Measurements from ENCODE around the gene SLC38A1.

The SLC38A1 gene

GRCh38 chr12:46160101-46160980, 108.5 kb downstream of the SLC38A1 start:
- ATAC-seq = no peak
- Mint-ChIP-seq H3K27ac (no peak overlapping the region), H3K9me3 (peaks cover 12 to 15% of the 10 kb centered on the region in 2 donors), H3K4me1 (peaks cover 18% of the 10 kb centered on the region), H3K27me3 (no peaks in the 10 kb centered on the region), H3K4me3 (no peak overlapping the region)
- no peak for DNase-seq

GRCh38 chr12:46159309-46159901, 109.4 kb downstream of the SLC38A1 start:
- H3K27me3 Mint-ChIP-seq = no peaks in the 10 kb centered on the region
- peaks cover 18% of the 10 kb centered on the region for H3K4me1 Mint-ChIP-seq
- H3K9me3 Mint-ChIP-seq = peaks cover 12 to 15% of the 10 kb centered on the region in 2 donors
- H3K27ac Mint-ChIP-seq = no peak overlapping the region
- DNase-seq (no peak), ATAC-seq (no peak)
- no peak overlapping the region for H3K4me3 Mint-ChIP-seq

GRCh38 chr12:46158501-46158900, 110.3 kb downstream of the SLC38A1 start:
- no peak for ATAC-seq
- DNase-seq = no peak
- H3K27me3 Mint-ChIP-seq = no peaks in the 10 kb centered on the region
- H3K27ac Mint-ChIP-seq = no peak overlapping the region
- H3K4me1 Mint-ChIP-seq = peaks cover 18% of the 10 kb centered on the region
- H3K4me3 Mint-ChIP-seq = no peak overlapping the region
- peaks cover 12 to 15% of the 10 kb centered on the region in 2 donors for H3K9me3 Mint-ChIP-seq

GRCh38 chr12:46154221-46154985, 114.4 kb downstream of the SLC38A1 start:
- peaks cover 23% of the 10 kb centered on the region for H3K4me1 Mint-ChIP-seq
- ATAC-seq (no peak), DNase-seq (no peak)

GRCh38 chr12:46153268-46153872, 115.5 kb downstream of the SLC38A1 start:
- no peak overlapping the region for H3K27ac Mint-ChIP-seq
- ATAC-seq = no peak
- no peak for DNase-seq

More at GRCh38 chr12:46154221-46154985, 114.4 kb downstream of the SLC38A1 start:
- H3K27me3 Mint-ChIP-seq = no peaks in the 10 kb centered on the region
- peaks cover 12 to 15% of the 10 kb centered on the region in 2 donors for H3K9me3 Mint-ChIP-seq
- H3K4me3 Mint-ChIP-seq = no peak overlapping the region
- no peak overlapping the region for H3K27ac Mint-ChIP-seq

GRCh38 chr12:46152456-46152855, 116.4 kb downstream of the SLC38A1 start:
- H3K9me3 Mint-ChIP-seq = peaks cover 12 to 15% of the 10 kb centered on the region in 2 donors
- no peak for ATAC-seq
- no peak overlapping the region for H3K27ac Mint-ChIP-seq
- H3K27me3 Mint-ChIP-seq = peaks cover 13% of the 10 kb centered on the region
- no peak for DNase-seq
- no peak overlapping the region for H3K4me3 Mint-ChIP-seq
- peaks cover 11% of the 10 kb centered on the region for H3K4me1 Mint-ChIP-seq

More at GRCh38 chr12:46153268-46153872, 115.5 kb downstream of the SLC38A1 start:
- Mint-ChIP-seq H3K27me3 (peaks cover 5% of the 10 kb centered on the region), H3K4me1 (peaks cover 19% of the 10 kb centered on the region), H3K9me3 (peaks cover 12 to 15% of the 10 kb centered on the region in 2 donors), H3K4me3 (no peak overlapping the region)

GRCh38 chr12:46150735-46151134, 118.1 kb downstream of the SLC38A1 start:
- DNase-seq (no peak), ATAC-seq (no peak)
- Mint-ChIP-seq H3K4me3 (no peak overlapping the region), H3K4me1 (peaks cover 5% of the 10 kb centered on the region), H3K27ac (peak overlapping the region in 1 of 2 donors; percentile 34), H3K9me3 (peaks cover 0 to under 1% of the 10 kb centered on the region in 2 donors), H3K27me3 (peaks cover 17% of the 10 kb centered on the region)

GRCh38 chr12:46149905-46150304, 118.9 kb downstream of the SLC38A1 start:
- ATAC-seq = no peak
- no peak for DNase-seq
- no peaks in the 10 kb centered on the region for H3K9me3 Mint-ChIP-seq
- H3K27me3 Mint-ChIP-seq = peaks cover 17% of the 10 kb centered on the region
- H3K27ac Mint-ChIP-seq = no peak overlapping the region
- H3K4me3 Mint-ChIP-seq = no peak overlapping the region
- H3K4me1 Mint-ChIP-seq = peaks cover 5% of the 10 kb centered on the region

GRCh38 chr12:46149079-46149464, 119.8 kb downstream of the SLC38A1 start:
- no peak overlapping the region for H3K4me3 Mint-ChIP-seq
- peaks cover 17% of the 10 kb centered on the region for H3K27me3 Mint-ChIP-seq
- peaks cover 5% of the 10 kb centered on the region for H3K4me1 Mint-ChIP-seq
- no peak overlapping the region for H3K27ac Mint-ChIP-seq
- ATAC-seq (no peak), DNase-seq (no peak)
- no peaks in the 10 kb centered on the region for H3K9me3 Mint-ChIP-seq

GRCh38 chr12:46148327-46149078, 120.3 kb downstream of the SLC38A1 start:
- Mint-ChIP-seq H3K4me3 (no peak overlapping the region), H3K27ac (no peak overlapping the region), H3K9me3 (no peaks in the 10 kb centered on the region), H3K4me1 (peaks cover 5% of the 10 kb centered on the region), H3K27me3 (peaks cover 17% of the 10 kb centered on the region)
- ATAC-seq (no peak), DNase-seq (no peak)

- H3K9me3 Mint-ChIP-seq = no peaks in the 10 kb centered on the region
- no peak overlapping the region for H3K4me3 Mint-ChIP-seq
- H3K27me3 Mint-ChIP-seq = peaks cover 23% of the 10 kb centered on the region
- peaks cover 5% of the 10 kb centered on the region for H3K4me1 Mint-ChIP-seq
- ATAC-seq (no peak), DNase-seq (no peak)
- no peak overlapping the region for H3K27ac Mint-ChIP-seq
Measured at GRCh38 chr12:46147144-46147543, 121.7 kb downstream of the SLC38A1 start.

- H3K9me3 Mint-ChIP-seq = no peaks in the 10 kb centered on the region
- H3K4me3 Mint-ChIP-seq = no peak overlapping the region
- ATAC-seq (no peak), DNase-seq (no peak)
- peaks cover 3% of the 10 kb centered on the region for H3K4me1 Mint-ChIP-seq
- H3K27me3 Mint-ChIP-seq = peaks cover 23% of the 10 kb centered on the region
- no peak overlapping the region for H3K27ac Mint-ChIP-seq
Measured at GRCh38 chr12:46145881-46146280, 123.0 kb downstream of the SLC38A1 start.

- Mint-ChIP-seq H3K27me3 (peaks cover 23% of the 10 kb centered on the region), H3K4me1 (no peaks in the 10 kb centered on the region), H3K27ac (no peak overlapping the region), H3K4me3 (no peak overlapping the region), H3K9me3 (no peaks in the 10 kb centered on the region)
- peak; percentile 40 for ATAC-seq
- no peak for DNase-seq
Measured at GRCh38 chr12:46144433-46144832, 124.4 kb downstream of the SLC38A1 start.

- DNase-seq (no peak), ATAC-seq (no peak)
- Mint-ChIP-seq H3K4me3 (no peak overlapping the region), H3K27me3 (no peaks in the 10 kb centered on the region), H3K4me1 (no peaks in the 10 kb centered on the region), H3K27ac (no peak overlapping the region), H3K9me3 (no peaks in the 10 kb centered on the region)
Measured at GRCh38 chr12:46136249-46136648, 132.6 kb downstream of the SLC38A1 start.

- ATAC-seq (no peak), DNase-seq (no peak)
- Mint-ChIP-seq H3K9me3 (no peaks in the 10 kb centered on the region), H3K27ac (no peak overlapping the region), H3K4me3 (no peak overlapping the region), H3K4me1 (no peaks in the 10 kb centered on the region), H3K27me3 (no peaks in the 10 kb centered on the region)
Measured at GRCh38 chr12:46135750-46136149, 133.1 kb downstream of the SLC38A1 start.
